HFF-Myc (cell line): ENCODE data around the gene NCMAP.

Source experiments
- DNase-seq: peaks from one replicate; pipeline ENCODE4 v3.0.0-alpha.2; 2011; ENCODE audit warnings: low read depth; ENCODE audit errors: extremely low read depth
- H3K4me3 ChIP-seq: replicated peaks from 2 replicates; pipeline ENCODE4 v1.5.1; 2011; ENCODE audit warnings: low read depth, mild to moderate bottlenecking, control low read depth, low read length
- TF ChIP-seq, protein P1 (sequence below): IDR thresholded peaks from 2 replicates; pipeline ENCODE4 v1.5.1; 2012; ENCODE audit warnings: mild to moderate bottlenecking, low read depth, low read length, control low read depth; ENCODE audit errors: missing control alignments

The NCMAP gene

GRCh38 chr1:24568475-24568874 lies 12.6 kb downstream of the NCMAP start:
- TF ChIP-seq, protein P1, sequence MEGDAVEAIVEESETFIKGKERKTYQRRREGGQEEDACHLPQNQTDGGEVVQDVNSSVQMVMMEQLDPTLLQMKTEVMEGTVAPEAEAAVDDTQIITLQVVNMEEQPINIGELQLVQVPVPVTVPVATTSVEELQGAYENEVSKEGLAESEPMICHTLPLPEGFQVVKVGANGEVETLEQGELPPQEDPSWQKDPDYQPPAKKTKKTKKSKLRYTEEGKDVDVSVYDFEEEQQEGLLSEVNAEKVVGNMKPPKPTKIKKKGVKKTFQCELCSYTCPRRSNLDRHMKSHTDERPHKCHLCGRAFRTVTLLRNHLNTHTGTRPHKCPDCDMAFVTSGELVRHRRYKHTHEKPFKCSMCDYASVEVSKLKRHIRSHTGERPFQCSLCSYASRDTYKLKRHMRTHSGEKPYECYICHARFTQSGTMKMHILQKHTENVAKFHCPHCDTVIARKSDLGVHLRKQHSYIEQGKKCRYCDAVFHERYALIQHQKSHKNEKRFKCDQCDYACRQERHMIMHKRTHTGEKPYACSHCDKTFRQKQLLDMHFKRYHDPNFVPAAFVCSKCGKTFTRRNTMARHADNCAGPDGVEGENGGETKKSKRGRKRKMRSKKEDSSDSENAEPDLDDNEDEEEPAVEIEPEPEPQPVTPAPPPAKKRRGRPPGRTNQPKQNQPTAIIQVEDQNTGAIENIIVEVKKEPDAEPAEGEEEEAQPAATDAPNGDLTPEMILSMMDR, result no peak
- H3K4me3 ChIP-seq, result no peak overlapping the region
- no peak for DNase-seq

GRCh38 chr1:24570265-24571125 lies 14.6 kb downstream of the NCMAP start:
- TF ChIP-seq, protein P1, result no peak
- no peak for DNase-seq
- no peak overlapping the region for H3K4me3 ChIP-seq

GRCh38 chr1:24572301-24572700 lies 16.4 kb downstream of the NCMAP start:
- DNase-seq, result no peak
- TF ChIP-seq, protein P1, result no peak
- H3K4me3 ChIP-seq, result no peak overlapping the region

GRCh38 chr1:24575905-24576587 lies 20.2 kb downstream of the NCMAP start:
- no peak for DNase-seq
- H3K4me3 ChIP-seq, result no peak overlapping the region
- TF ChIP-seq, protein P1, result no peak

GRCh38 chr1:24578846-24579245 lies 23.0 kb downstream of the NCMAP start:
- no peak for DNase-seq
- no peak overlapping the region for H3K4me3 ChIP-seq
- TF ChIP-seq, protein P1, result no peak

GRCh38 chr1:24580756-24581155 lies 24.9 kb downstream of the NCMAP start:
- TF ChIP-seq, protein P1, result no peak
- DNase-seq, result no peak
- H3K4me3 ChIP-seq, result no peak overlapping the region
